NCI-H2227 (cell line): ENCODE results near the gene TSPAN10.
A peak's percentile ranks its signal among the peaks of the same experiment; 100 is the strongest.
"Not testable (repeated sequence)": the region's sequence is repeated elsewhere in the genome, so short reads cannot be mapped to it uniquely, and the experiment has no call there.

Experiments used
- DNase-seq: peaks from one replicate; lab custom pipeline; 2025; ENCODE audit not compliant: unreplicated experiment; lab: John Stamatoyannopoulos, UW

Gene TSPAN10

GRCh38 chr17:81636505-81637288, at the start of gene TSPAN10, which contains the start of gene NPLOC4:
Gene TSPAN10, plus strand, starts transcription at chr17:81637196. Its CDS starts 5,217 bp downstream, at chr17:81642413.
Gene NPLOC4, minus strand, starts transcription at chr17:81637112. Its CDS starts 182 bp downstream, at chr17:81636930.
- peak; percentile 93 for DNase-seq

GRCh38 chr17:81589612-81590011, 47.4 kb upstream of the TSPAN10 start:
- no peak for DNase-seq

GRCh38 chr17:81590121-81590520, 46.9 kb upstream of the TSPAN10 start:
- DNase-seq, result no peak

- DNase-seq, result no peak
Measured at GRCh38 chr17:81591971-81592370, 45.0 kb upstream of the TSPAN10 start.

- no peak for DNase-seq
Measured at GRCh38 chr17:81593105-81593871, 43.7 kb upstream of the TSPAN10 start.

GRCh38 chr17:81599719-81600486, 37.1 kb upstream of the TSPAN10 start:
- no peak for DNase-seq

GRCh38 chr17:81601525-81602120, 35.4 kb upstream of the TSPAN10 start:
- DNase-seq, result peak; percentile 79

GRCh38 chr17:81603846-81604610, 33.0 kb upstream of the TSPAN10 start:
- DNase-seq, result no peak

GRCh38 chr17:81607431-81607830, 29.6 kb upstream of the TSPAN10 start:
- DNase-seq, result no peak

- DNase-seq, result no peak
Measured at GRCh38 chr17:81608082-81608481, 28.9 kb upstream of the TSPAN10 start.

GRCh38 chr17:81608605-81609004, 28.4 kb upstream of the TSPAN10 start:
- no peak for DNase-seq

- DNase-seq, result no peak
Measured at GRCh38 chr17:81609541-81610311, 27.3 kb upstream of the TSPAN10 start.

GRCh38 chr17:81612172-81612970, 24.6 kb upstream of the TSPAN10 start:
- peak; percentile 23 for DNase-seq

- DNase-seq, result no peak
Measured at GRCh38 chr17:81615401-81615930, 21.5 kb upstream of the TSPAN10 start.

- no peak for DNase-seq
Measured at GRCh38 chr17:81616877-81617276, 20.1 kb upstream of the TSPAN10 start.

GRCh38 chr17:81618307-81618706, 18.7 kb upstream of the TSPAN10 start:
- DNase-seq, result not testable (repeated sequence)

- no peak for DNase-seq
Measured at GRCh38 chr17:81621494-81622130, 15.4 kb upstream of the TSPAN10 start.

- no peak for DNase-seq
Measured at GRCh38 chr17:81630274-81630673, 6.7 kb upstream of the TSPAN10 start.
